ENCODE data around the gene CFAP141.
"Not testable (repeated sequence)": the region's sequence is repeated elsewhere in the genome, so short reads cannot be mapped to it uniquely, and the experiment has no call there.

The CFAP141 gene

GRCh38 chr1:154207262-154207661, 1.1 kb upstream of the CFAP141 start:
- no peak overlapping the region for H3K27ac ChIP-seq
- TF ChIP-seq ZFX (IDR thresholded peaks at IDR 0.05) (no peak; the same call in 1 of the 2 replicates), CTCF (conservative IDR thresholded peaks at IDR 0.05) (no peak)

GRCh38 chr1:154205778-154206177, 355 bp downstream of the CFAP141 start:
- H3K27ac ChIP-seq: not testable (repeated sequence)

DNA sequence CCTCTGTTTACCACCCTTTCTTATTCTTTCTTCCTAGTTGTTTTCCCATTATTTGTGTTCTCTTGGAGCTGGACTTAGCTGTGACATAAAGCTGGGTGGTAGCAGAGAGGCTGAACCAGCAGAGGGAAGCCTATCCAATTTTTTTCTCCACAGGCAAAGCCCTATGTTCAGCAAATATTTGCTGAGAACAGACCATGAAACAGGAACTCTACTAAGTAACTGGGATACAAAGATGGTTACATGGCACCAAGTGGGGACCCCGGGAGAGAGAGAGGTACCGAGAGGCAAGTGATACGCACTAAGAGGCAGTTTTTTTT, 6.6 kb downstream of the CFAP141 start:
- peak; percentile 41; the same call in 1 of the 2 replicates for TF ChIP-seq CTCF (conservative IDR thresholded peaks at IDR 0.05)
- TF ChIP-seq ZFX (IDR thresholded peaks at IDR 0.05): no peak
- H3K27ac ChIP-seq: no peak overlapping the region; the same call in none of the 2 replicates

GRCh38 chr1:154198756-154199562, 7.2 kb downstream of the CFAP141 start:
- TF ChIP-seq CTCF (conservative IDR thresholded peaks at IDR 0.05) (peak; percentile 78), ZFX (IDR thresholded peaks at IDR 0.05) (no peak)

DNA sequence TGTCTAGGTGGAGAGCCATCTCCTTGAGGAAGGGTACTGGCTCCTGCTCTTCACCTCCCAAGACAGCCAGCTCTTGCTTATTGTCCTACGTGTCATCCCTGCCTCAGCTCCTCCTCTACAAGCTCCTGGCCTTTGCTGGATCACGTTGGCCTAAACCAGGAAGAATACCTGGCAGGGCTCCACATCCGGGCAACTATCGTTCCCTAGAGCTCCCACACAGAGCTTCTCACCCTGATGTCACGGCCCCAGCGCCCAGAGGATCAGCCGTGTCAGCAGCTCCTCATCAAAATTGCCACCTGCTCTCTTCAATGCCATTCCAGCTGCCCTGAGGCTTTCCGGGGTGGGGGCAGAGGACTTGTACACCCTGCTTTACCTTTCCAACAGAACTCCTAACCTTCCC, 12.3 kb downstream of the CFAP141 start:
- TF ChIP-seq ZFX (IDR thresholded peaks at IDR 0.05) (no peak), CTCF (conservative IDR thresholded peaks at IDR 0.05) (no peak)

More at GRCh38 chr1:154198756-154199562, 7.2 kb downstream of the CFAP141 start:
- no peak overlapping the region; the same call in 1 of the 2 replicates for H3K27ac ChIP-seq

DNA sequence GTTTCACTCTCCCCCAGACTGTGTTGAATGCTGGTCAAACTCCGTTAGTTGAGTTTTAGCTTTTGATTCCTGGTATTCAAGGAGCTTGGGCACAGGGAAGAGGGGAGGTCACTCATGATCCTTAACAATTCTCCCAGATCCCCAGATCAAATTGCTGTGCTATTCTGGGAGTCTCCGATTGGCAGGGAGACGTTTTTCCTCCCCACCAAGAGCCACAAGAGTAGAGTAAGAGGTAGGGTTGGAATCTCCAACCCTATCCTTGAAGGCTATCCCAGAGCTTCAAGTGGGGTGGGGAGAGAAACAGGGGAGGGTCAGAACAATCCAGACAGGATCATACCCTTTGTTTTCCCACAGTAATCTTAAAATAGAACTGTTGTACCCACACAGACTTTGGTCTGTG, 13.7 kb downstream of the CFAP141 start:
- H3K27ac ChIP-seq: no peak overlapping the region; the same call in 1 of the 2 replicates
- TF ChIP-seq CTCF (conservative IDR thresholded peaks at IDR 0.05) (no peak), ZFX (IDR thresholded peaks at IDR 0.05) (no peak)

More for the DNA sequence above, 12.3 kb downstream of the CFAP141 start:
- peak overlapping the region; percentile 42 for H3K27ac ChIP-seq

- H3K27ac ChIP-seq: peak within 1 kb of the TSS; percentile 62
- TF ChIP-seq ZFX (IDR thresholded peaks at IDR 0.05) (no peak), CTCF (conservative IDR thresholded peaks at IDR 0.05) (no peak)
Measured at GRCh38 chr1:154191990-154192461, 14.1 kb downstream of the CFAP141 start, which contains the start of gene TPM3. Gene TPM3 (minus strand): TSS chr1:154192100. CDS start chr1:154192018, 82 bp downstream.
